Daoy (cell line): ENCODE data around the gene ALKBH8. TPM values are rescaled to one million over a fixed set of nuclear protein-coding genes. Genes with fewer than 3 reads are reported as not detected.
"Not testable (repeated sequence)": the region's sequence is repeated elsewhere in the genome, so short reads cannot be mapped to it uniquely, and the experiment has no call there.

Experiments used
- DNase-seq: peaks from one replicate; pipeline ENCODE4 v3.0.0-alpha.2; 2015; ENCODE audit warnings: low read depth
- total RNA-seq: library from RNA; depleted of rRNA; stranded (reverse); fragments of >200 nt; shearing (Covaris generic); gene quantifications from 2 replicates; pipeline ENCODE4 v1.2.3, GENCODE V29; 2014

ALKBH8 gene
- total RNA-seq, 1 experiment from 2014 or later: 17.7 TPM

DNA sequence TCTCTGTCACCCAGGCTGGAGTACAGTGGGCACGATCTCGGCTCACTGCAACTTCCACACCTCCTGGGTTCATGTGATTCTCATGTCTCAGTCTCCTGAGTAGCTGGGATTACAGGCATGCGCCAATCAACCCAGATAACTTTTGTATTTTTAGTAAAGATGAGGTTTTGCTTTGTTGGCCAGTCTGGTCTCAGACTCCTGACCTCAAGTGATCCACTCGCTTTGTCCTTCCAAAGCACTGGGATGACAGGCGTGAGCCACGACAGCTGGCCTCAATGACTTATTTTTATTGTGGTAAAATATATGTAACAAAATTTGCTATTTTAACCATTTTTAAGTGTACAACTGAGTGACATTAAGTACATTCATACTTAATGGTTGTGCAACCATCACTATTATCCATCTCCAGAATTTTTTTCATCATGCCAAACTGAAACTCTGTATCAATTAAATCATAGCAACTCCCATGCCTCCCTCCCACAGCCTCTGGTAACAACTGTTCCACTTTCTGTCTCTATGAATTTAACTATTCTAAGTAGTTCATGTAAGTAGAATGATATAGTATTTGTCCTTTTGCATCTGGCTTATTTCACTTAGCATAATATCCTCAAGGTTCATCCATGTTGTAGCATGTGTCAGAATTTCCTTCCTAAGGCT, 57.2 kb downstream of the ALKBH8 start:
- no peak for DNase-seq

DNA sequence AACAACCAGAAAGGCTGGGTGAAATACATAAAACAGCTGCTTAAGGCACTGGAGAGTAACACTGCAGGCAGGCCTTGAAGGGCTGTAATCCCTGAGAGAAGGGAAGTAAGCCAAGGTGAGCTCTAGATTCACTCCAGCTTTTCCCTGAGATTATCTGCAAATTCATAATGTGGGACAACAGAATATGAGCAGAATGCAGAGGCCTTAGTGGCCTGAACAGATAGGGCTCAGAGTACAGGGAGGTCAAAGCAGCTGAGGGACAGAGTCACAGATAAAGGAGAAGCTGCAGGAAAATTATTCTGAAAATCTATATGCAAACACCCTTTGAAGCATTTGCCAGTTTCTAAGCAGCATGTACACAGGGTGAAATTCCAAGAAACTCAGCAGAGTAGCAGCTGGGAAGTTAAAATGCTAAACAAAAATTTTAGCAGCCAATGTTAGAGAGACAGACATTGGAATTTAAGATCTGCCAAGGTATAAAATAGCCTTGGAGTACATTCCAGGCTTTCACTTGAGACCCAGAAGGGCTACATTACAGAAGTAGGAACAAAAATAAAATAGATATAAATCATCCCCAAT, 59.8 kb downstream of the ALKBH8 start:
- no peak for DNase-seq

- DNase-seq: no peak
These were observed 60.6 kb downstream of the ALKBH8 start for GRCh38 chr11:107504981-107505380.

DNA sequence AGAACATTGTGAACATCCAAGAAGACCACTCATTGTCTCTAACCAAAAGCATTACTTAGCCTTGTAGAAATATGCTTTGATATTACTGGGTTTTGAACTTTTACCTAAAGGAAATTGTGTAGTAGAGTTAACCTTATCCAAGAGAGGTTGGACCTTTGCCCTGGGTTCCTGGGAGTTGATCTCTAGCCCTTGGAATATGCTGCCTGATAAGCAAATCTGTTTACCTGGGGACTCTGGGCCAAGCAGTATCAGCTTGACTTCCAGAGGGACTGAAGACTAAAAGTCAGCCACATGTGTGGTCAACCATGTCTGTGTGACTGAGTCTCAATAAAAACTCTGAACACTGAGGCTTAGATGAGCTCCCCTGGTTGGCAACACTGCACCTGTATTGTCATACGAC, 63.8 kb downstream of the ALKBH8 start:
- DNase-seq: no peak

GRCh38 chr11:107497371-107497770, 68.2 kb downstream of the ALKBH8 start:
- not testable (repeated sequence) for DNase-seq

GRCh38 chr11:107496011-107496410, 69.5 kb downstream of the ALKBH8 start:
- DNase-seq: no peak

GRCh38 chr11:107494055-107494454, 71.5 kb downstream of the ALKBH8 start:
- no peak for DNase-seq

DNA sequence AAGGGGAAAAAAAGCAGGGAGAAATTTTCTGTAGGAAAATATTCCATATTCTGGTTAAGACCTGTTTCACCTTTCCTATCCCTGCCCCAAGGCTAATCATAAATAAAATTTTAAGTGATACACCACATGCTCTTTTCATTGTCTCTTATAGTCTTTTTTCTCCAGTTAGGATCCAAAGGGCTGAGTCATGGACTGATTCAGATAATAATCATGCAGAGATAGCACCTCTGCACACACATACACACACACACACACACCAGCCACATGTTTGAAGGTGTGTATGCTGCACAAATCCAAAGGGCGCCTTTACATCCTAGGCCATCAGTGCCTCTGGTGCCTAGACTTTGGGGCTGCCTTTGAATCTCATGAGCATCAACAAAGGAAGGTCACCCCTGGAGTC, 72.4 kb downstream of the ALKBH8 start:
- peak; percentile 65 for DNase-seq

- no peak for DNase-seq
These were observed 74.7 kb downstream of the ALKBH8 start for GRCh38 chr11:107490836-107491235.

DNA sequence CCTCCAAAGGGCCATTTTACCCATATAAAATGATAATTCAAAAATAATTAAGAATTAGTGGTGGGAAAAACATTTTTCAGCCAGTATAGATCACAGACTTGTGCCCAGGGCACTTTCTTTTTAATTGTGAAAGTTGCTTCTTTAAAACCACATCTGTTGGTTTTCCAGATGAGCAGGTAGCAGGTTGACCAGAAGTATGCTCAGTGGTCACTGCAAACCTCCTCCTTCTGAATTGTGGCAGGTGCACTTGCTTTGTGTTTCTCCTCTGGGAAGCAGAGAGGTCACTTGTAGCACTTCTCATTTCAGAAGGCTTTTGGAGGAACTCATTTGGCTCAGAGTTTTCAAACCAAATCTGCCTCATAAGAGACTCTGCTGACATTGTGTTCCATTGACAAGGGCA, 83.3 kb downstream of the ALKBH8 start:
- DNase-seq: no peak

DNA sequence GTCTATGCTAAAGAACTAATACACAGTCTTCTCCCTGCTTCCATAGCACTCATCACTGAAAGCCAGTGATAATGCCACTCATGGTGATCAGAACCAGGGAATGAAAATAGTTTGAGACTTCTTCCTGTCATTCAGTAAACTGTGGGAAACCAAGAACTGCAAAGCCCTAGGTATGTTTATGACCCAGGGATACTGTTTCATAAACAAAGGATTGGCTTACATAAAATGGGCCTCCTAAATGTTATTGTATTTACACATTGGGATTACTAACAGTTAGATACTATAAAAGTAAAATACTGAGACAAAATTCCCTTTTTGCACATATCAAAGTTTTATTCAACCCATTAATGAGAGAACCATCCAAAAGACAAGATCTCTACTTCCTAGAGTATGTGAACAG, 86.6 kb downstream of the ALKBH8 start:
- DNase-seq: no peak

- DNase-seq: no peak
These were observed 87.7 kb downstream of the ALKBH8 start for GRCh38 chr11:107477820-107478219.

- no peak for DNase-seq
These were observed 91.7 kb downstream of the ALKBH8 start for GRCh38 chr11:107473792-107474191.

DNA sequence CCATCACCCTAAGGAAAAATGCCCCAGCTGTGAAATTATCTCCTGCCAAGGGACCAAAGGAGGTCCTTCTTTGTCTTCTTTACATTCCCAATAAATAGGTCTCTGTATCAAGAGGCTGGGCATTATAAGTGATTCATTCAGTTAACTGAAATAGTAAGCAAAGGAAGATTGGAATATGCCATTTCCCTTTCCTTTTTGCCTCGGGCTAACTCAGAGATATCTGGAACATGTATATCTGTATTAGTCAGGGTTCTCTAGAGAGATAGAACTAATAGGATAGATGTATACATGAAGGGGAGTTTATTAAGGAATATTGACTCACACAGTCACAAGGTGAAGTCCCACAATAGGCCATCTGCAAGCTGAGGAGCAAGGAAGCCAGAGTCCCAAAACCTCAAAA, 92.6 kb downstream of the ALKBH8 start:
- DNase-seq: no peak

DNA sequence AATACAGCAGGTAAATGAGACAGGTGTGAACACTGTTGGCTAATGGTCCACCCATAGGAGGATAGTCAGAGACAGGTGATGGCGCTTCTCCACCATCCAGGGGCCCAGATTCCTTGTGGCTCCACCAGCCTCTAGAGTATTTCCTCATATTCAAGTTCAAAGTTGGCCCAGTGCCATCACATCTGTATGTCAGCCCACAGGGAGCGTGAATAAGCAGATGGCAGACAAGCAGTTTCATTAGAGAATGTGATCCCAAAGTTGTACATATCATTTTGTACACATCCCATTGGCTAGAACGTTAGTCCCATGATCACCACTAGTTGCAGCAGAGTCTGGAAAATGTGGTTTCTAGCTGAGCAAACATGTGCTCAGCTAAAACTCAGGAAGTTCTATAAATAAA, 96.9 kb downstream of the ALKBH8 start:
- peak; percentile 45 for DNase-seq

DNA sequence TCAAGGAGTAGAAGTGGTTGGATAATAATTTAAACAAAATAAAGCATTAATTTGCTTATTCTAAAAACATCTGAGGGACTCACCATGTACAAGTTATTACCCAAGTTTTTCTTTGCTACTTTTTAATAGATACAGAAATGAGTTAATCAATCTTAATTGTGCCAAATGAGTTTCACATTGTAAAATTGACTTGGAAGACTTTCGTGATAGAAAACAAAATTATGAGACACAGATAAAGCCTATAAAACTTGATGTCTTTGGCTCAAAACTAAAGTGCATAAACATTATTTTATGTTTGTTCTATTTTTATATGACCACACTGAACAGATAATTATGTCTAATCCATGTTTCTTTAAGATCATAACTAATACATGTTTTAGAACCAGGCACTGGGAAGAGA, 97.8 kb downstream of the ALKBH8 start:
- DNase-seq: no peak

DNA sequence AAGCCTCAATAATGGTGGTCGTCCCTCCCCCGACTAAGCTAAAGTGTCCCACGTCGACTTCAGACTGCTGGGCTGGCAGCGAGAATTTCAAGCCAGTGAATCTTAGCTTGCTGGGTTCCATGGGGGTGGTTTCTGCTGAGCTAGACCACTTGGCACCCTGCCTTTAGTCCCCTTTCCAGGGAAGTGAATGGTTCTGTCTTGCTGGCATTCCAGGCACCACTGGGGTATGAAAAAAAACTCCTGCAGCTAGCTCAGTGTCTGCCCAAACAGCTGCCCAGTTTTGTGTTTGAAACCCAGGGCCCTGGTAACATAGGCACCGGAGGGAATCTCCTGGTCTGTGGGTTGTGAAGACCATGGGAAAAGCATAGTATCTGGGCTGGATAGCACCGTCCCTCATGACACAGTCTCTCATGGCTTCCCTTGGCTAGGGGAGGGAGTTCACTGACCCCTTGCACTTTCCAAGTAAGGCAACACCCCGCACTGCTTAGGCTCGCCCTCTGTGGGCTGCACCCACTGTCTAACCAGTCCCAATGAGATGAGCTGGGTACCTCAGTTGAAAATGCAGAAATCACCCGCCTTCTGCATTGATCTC, 99.2 kb downstream of the ALKBH8 start:
- not testable (repeated sequence) for DNase-seq

- peak; percentile 91 for DNase-seq
These were observed 107.8 kb downstream of the ALKBH8 start, which contains the start of gene CWF19L2 for GRCh38 chr11:107457558-107458271. CWF19L2 (minus strand) TSS chr11:107457825; CDS start chr11:107457816, 9 bp downstream.

GRCh38 chr11:107457205-107457557, 108.4 kb downstream of the ALKBH8 start:
- peak; percentile 11 for DNase-seq

DNA sequence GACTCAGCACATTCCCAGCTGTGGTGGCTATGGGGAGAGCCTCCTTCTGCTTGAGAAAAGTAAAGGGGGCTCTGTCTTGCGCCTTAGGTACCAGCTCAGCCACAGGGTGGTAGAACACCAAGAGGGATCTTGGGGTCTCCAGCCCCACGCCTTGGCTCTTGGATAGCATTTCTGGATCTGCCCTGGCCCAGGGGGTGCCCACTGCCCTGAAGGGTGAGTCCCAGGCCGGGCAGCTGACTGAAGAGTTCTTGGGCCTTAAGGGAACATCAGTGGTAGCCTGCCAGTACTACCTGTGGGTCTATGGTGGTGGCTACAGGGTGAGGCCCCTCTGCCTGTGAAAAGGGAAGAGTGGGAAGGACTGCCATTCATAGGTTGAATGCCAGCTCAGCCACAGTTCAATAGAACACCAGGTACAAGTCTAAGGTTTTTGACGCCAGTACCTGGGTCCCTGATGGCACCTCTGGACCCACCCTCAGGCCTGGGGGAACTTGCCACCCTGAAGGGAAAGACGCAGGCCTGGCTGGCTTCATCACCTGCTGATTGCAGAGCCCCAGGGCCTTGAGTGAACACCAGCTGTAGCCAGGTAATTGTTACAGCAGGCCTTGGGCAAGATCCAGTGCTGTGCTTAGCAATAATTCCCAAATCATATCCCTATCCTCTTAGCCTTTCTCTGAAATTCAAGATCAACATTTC, 111.8 kb downstream of the ALKBH8 start:
- no peak for DNase-seq
